ENCODE results near the gene SLC22A13.

GRCh38 chr3:38313263-38313662 lies 47.7 kb downstream of the SLC22A13 start:
- TF ChIP-seq, protein P1, sequence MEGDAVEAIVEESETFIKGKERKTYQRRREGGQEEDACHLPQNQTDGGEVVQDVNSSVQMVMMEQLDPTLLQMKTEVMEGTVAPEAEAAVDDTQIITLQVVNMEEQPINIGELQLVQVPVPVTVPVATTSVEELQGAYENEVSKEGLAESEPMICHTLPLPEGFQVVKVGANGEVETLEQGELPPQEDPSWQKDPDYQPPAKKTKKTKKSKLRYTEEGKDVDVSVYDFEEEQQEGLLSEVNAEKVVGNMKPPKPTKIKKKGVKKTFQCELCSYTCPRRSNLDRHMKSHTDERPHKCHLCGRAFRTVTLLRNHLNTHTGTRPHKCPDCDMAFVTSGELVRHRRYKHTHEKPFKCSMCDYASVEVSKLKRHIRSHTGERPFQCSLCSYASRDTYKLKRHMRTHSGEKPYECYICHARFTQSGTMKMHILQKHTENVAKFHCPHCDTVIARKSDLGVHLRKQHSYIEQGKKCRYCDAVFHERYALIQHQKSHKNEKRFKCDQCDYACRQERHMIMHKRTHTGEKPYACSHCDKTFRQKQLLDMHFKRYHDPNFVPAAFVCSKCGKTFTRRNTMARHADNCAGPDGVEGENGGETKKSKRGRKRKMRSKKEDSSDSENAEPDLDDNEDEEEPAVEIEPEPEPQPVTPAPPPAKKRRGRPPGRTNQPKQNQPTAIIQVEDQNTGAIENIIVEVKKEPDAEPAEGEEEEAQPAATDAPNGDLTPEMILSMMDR (IDR thresholded peaks at IDR 0.05) = no peak
- TF ChIP-seq POLR2A (IDR thresholded peaks at IDR 0.05) = no peak
